HG03432 (cell line): ENCODE data around the gene SUPT3H.

ENCODE experiments used
- ATAC-seq: cut with Tn5 transposase; IDR thresholded peaks from one replicate; pipeline ENCODE4 v1.9.1; 2021; ENCODE audit warnings: mild to moderate bottlenecking, moderate library complexity; ENCODE audit not compliant: unreplicated experiment

The SUPT3H gene

DNA sequence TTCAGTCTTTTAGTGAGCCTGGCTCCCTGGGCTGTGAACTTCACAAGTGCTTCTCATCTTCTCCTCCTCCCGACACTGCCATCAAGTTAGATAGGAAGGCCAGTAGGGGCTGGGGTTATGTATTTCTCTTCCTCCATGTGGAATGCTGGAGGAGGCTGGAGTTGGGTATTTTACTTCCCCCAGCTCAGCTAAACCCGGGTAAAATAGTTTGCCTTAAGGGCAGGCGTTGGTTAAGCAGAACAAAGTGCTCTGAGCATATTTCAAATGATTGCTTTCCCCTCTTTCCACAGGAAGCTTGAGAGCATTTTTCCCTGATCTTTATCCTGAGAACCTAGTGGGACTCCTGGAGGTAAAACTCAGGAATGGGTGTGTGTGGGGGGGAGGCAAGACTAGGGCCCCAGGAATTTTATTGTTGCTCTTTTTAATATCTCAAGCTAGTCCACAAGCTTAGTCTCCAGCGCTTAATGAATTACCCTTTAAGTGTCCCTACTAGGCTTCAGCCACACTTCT lies 16.9 kb upstream of the SUPT3H start:
- no peak for ATAC-seq

DNA sequence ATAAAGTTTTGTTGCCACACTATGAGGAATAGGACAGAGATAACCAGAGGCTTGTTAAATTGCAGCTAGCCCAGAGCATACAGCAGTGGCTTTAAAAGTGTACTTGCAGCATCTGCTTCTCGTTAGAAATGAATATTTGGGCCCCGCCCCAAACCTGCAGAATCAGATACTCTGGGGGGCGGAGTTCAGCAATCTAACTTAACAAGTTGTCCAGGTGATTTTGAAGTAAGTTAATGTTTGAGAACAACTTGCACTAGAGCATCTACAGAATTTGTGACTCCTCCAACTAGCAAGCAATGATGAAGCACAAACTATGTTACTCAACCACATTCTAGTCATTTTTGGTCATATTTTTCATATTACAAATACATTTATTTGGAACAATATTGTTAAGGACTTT lies 10.6 kb upstream of the SUPT3H start:
- ATAC-seq, result no peak

DNA sequence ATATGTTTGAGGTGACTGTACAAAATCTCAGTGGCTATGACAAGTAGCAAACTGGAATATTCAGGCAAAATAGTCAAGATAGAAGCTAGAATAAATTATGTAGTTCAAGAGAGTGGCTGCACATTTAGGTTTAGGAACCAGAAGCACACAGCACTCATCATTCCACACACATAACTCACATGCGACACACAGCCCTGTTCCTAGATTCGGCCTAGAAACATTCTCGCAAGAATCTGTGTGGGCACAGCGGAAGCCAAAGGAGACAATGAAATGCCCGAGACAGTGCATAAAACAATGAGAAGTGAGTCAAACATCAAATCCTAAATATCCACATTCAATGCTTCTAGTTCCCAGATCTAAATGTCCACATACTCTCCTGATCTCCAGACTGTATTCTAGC lies 9.5 kb upstream of the SUPT3H start:
- ATAC-seq, result no peak

DNA sequence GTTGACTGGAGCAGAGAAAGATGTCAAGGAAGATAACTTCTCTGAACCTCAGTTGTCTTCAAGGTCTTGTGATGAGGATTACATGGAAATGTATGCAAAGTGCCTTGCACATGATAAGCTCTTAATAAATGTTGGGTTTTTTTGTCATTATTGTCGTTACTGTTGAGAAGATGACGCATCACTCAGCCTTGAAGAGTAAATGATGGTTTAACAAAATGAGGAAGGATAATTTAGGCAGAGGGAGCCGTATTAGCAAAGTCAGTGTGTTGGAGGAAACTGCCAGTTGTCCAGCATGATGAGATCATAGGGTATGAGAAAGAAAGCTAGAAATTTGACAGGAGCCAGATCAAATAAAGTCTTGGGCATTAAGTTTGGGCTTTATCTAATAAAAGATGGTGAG lies 8.8 kb upstream of the SUPT3H start:
- ATAC-seq, result no peak

DNA sequence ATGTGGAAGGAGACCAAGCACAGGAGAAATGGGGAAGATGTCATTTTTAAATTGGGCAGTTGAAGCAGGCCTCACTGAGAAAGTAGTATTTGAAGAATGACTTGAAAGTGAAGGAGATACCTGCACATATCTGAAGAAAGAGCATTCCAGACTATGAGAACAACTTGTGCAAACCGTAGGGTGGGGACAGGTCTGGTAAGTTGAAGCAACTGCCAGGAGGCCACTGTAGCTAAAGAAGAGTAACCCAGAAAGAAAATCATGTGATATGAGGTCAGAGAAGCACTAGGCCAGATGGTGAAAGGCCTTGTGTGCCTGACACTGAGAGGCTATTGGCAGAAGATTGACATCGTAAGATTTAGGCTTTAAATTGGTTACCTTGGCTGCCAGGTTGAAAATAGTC lies 4.7 kb upstream of the SUPT3H start:
- ATAC-seq, result no peak

DNA sequence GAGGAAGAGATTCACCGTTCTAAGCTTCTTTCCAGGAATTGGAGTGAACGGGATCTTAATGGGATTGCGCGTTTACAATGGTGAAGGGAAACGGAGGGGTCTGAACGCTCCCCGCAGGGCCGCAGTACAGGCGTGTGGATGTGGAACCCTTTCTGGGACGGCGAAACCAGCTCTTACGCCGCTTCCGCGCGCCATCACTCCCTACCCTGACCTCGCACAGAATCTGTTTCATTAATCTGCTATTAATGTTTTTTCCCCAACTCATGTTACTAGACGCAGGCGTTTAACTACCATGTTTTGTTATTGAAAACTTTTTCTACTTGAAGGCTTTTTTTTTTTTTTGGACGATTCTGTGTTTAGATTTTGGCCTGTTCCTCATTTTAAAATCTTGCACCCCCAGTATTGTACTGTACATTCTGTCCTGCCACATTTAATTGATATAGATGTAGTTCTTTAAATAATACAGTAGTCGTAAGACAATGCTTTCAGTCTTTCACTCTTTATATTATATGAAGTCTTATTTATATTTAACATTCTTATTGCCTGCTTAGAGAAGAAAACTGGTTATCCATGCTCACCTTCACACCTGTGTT lies 696 bp upstream of the SUPT3H start:
- ATAC-seq, result peak; percentile 32

DNA sequence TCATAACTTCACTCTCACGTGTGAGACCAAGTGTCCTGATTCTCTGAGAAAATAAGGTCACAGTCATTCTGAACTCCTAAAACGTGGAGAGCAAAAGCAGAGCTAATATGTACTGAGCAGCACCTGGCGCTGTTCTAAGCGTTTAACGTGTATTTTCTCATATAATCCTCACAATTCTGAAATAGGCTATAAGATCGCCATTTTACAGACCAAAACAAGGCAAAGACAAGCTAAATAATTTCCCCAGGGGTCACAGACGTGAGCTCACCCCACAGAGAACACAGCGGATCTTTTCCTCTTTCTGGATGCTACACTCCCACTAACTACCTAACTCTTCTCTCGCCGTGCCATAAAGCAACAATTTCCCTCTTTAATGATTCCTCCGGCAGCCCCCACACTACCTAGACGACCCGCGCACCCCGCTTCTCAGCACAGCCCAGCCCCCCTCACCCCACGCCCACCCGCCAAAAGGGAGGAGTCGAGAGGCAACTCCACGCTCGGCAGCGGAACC lies 636 bp downstream of the SUPT3H start:
- peak; percentile 0 for ATAC-seq

DNA sequence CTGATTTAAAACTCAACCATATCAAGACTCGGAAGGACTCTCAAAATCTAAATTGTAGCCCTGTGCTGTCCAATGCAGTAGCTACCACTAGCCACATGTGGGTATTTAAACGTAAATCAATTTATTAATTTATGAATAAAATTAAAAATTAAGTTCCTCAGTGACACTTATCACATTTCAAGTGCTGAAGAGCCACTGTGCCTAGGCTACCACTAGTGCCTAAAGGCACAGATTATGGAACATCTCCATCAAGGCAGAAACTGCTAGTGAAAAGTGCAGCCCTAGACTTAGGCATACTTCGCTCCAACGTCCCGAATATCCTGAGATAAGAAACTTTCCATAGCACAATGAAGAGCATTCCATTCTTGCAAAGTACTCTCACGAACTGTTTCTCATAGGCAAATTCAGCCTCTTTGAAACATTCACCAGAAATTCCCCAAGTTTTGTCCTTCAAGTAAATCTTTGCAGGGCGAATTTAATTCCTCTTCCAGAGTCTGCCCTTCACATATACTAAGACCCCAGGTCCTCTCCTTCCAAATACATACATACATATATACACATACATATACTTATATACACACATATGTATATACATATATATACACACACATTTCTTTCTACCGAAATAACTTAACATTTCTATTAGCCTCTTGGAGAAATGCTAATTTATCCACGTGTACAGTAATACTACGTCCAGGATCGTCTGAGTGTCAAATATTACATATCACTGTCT lies 1.3 kb downstream of the SUPT3H start:
- no peak for ATAC-seq

DNA sequence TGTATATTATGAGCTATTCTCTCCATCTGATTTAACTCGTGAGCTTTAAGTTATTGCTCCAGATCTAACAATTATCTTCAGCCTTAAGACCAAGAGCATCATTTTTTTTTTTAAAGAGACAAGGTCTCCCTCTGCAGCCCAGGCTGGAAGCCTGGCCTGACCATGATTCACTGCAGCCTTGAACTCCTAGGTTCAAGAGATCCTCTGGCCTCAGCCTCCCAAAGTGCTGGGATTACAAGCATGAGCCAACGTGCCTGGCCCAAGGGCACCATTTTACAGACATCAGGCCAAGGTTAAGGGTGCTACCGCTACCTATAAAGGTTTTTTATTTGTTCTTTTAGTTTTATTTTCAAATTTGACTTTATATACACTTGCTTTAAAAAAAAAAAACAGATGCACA lies 2.3 kb downstream of the SUPT3H start:
- ATAC-seq, result no peak

DNA sequence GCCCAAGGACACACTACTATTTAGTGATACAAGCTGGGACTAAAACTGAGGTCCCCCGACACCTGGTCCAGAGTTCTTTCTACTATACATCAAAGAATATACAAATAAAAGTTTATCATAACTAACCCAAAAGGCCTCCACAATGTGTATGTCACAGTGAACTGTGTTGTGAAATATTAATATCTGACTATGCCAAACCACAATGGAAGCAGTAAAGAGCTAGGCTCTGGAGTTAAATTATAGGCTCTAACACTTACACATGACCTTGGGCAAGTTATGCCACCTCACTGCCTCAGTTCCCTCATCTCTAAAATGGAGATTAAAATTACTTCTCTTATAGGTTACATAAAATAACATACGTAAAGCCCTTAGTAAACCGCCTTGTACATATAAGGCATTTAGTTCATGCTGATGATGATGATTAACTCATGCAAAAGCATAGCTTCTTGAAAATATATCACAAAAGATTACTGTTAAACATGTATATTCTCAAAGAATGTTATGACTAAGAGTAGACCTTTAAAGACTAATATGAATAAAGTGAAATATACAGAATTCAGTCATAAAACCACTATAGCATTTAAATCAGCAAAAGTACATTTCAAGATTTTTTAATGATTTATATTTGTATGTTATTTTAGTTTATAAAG lies 5.7 kb downstream of the SUPT3H start:
- ATAC-seq, result no peak

DNA sequence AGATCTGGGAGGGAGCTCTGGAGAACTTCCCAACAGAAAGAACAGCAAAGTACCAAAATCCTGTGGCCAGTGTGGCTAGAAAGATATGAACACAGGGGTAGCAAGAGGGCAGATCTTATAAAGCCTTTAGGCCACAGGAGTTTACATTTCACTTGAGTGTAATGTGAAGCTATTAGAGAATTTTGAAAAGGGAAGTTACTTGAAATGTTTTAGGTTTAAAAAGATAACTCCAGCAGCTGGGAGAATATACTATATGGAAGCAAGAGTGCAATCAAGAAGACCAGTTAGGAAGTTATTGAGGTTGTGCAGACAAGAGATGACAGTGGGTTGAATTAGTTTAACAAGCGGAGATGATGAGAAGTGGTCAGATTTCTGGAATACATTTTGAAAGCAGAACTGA lies 7.9 kb downstream of the SUPT3H start:
- no peak for ATAC-seq

DNA sequence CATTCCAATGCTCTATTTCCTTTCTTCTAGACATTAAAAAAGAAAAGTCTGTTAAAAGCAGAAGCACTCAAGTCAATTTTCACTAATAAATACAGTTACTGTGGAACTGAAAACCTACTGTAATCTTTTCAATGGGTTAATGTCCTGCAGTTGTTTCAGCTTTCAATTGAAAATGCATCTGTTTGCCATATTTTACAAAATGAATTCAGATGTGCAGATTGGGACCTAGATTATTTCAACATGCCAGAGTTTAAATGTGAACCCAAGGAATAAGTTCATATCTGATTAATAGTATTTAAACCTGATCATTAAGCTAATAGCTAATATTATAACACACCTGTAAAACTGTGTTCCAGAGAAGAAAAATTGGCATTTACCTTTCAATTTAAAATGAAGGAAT lies 9.7 kb downstream of the SUPT3H start:
- no peak for ATAC-seq

DNA sequence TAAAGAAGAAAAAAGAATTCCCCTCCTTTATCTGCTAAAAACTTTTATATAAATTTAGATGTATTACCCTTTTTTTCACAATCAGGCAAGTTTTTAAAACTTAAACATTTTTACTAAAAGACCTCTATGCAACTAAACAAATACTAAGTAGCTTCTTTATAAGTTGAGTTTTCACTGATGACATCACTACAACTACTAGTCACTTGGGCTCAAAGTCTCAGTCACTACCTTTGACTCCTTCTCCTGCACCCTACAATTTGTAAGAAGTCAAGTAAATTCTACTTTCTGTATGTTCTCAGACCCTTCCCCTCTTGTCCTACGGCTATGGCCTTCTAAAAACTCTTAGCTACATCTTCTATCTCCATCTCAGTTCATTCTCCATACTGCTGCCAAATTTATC lies 11.2 kb downstream of the SUPT3H start:
- ATAC-seq, result no peak

DNA sequence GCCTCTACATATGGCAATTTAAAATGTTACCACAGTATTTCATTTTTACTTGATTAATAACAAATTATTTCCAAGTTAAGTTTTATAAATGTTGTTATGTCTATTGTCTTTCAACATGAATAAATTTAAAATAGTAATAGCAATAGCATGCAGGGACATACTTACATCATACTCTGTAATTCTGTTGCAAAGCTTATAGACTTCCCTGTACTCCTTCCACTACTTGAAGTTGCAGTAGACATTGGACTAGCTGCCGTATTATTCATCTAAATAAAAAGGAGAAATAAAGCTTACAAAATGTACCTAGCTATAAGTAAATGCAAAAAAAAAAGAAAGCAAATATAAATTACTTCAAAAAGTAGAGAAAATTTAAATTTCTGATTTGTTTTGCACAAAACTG lies 12.7 kb downstream of the SUPT3H start:
- ATAC-seq, result no peak

DNA sequence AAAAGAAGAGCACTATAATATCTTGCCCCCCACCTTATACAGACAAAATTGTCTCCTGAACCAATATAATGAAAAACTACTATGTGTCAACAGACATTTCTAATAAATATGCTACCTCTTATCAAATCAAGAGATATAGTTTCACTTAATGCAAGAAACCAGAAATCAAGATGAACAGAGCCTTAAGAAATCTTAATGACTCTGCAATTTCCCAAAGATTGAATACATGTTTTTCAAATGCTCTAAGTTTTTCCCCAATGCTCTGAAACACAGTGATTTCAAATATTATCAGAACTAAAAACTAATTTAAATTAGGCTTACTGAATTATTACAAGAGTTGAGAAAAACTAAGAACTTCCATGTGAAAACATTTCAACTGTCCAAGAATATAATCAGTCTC lies 13.3 kb downstream of the SUPT3H start:
- no peak for ATAC-seq

DNA sequence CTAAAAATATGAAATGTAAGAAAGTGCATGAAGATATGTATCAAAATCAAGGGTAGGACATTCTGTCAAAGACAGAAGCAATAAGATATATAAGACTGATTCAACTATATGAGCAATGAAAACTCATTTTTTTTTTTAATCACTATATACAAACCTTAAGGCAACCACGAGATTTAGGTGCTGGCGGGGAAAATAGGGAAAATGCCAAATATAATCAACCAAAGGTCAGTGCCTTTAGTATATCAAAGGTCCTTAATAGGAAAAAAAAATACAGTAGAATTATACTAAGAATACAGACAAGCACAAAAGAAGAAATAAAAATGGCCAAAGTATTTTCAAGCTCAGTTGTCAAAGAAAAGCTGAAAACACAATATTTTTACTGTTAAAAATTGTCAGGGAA lies 24.1 kb downstream of the SUPT3H start:
- no peak for ATAC-seq

DNA sequence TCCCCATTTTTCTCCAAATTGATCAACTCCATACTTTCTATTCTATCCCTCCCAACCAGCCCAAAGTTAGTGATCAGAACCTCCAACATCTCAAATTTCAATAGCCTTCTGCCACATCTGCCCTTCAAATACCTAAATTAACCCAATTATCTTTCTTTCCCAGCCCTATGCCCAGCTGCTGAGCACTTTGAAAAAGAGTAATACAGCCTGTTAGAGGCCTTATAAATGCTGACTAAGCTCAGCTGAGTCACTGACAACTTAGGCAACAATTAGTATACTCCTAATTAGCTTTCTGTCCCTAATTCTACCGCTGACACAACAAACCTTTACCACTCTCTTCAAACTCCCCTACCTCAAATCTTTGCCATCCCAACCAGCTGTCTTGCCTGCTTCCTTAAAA lies 26.1 kb downstream of the SUPT3H start:
- no peak for ATAC-seq

DNA sequence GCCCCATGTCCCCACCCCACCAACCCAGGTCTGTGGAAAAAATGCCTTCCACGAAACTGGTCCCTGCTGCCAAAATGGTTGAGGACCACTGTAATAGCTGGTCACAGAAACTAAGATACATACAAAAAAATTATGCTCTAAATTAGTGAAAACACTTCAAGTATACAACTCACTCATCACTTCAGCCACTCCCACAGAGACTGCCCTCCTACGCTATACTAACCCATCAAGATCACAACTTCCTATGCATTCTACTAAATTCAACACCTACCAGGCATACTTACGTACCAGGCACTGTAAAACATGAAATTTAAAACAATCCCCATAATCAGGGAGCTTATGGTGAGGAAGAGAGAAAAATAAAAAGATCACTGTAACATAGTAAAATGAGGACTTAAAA lies 26.7 kb downstream of the SUPT3H start:
- ATAC-seq, result no peak

DNA sequence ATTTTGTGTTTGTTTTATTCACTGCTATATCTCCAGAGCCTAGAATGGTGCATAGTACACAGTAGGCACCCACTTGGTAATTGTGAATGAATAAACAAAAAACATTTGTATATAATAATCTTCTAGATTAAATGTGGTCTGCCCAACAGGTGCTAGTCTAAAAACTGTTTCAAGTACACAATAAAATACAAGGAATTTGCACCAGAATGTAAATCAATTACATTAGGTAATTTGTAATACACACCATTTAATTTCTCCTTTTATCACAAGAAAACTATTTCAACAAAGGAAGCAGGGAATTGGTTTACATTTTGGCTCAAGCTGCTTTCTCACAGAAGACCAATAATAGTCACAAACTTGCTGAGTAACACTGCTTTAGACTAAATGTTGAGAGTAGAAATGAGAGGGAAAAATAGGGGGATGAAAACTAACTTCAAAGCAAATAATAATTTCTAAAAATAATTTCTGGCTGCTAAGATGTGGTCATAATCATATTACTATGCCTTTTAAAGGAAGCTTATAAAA lies 27.5 kb downstream of the SUPT3H start:
- ATAC-seq, result no peak

DNA sequence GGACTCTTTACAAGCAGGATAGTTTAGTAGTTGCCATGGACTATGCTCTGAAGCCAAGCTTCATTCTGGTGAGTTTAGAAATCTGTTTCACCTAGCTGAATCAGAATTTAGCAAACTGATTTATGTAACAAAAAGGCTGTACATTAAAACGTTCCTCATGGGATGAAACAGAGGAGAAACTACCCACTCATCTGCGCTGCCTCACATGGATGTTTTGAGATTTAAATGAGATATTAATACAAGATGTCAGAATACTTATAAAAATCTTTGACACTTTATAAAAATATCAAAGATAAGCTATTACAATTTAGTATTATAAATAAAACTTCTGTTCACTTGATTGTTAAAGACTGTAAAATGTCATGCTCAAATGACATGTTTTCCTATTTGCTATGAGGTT lies 32.8 kb downstream of the SUPT3H start:
- no peak for ATAC-seq

DNA sequence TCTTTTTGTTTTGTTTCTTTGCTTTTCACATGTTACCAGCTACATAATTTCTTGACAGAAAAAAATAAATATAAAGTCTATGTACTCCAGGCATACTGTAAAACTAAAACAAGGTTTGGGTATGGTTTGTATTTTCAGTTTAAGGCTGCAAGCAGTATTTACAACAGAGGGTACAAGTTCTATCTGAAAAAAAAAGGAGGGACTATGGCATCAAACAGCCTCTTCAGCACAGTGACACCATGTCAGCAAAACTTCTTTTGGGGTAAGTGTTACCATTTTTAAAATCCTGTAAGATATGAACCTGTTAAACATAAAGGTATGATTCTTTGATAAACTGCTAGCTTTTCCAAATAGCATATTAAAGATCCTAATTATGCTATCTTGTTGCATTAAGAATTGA lies 49.2 kb downstream of the SUPT3H start:
- ATAC-seq, result no peak
